Stimulated activated CD4-positive, alpha-beta T cell treated with anti-CD3 and anti-CD28 coated beads, TNF-alpha, amount 100 ng/mL, for 24 hours (primary cell): Measurements from ENCODE around the gene HECTD4.

ENCODE experiments used
- DNase-seq, 3 experiments: peaks; one replicate each; pipeline ENCODE4 v3.0.0-alpha.2; 2020; ENCODE audit warnings: low read depth in 3 of 3

The HECTD4 gene

GRCh38 chr12:112176321-112177010 lies 205.8 kb downstream of the HECTD4 start:
- no peak for DNase-seq

DNA sequence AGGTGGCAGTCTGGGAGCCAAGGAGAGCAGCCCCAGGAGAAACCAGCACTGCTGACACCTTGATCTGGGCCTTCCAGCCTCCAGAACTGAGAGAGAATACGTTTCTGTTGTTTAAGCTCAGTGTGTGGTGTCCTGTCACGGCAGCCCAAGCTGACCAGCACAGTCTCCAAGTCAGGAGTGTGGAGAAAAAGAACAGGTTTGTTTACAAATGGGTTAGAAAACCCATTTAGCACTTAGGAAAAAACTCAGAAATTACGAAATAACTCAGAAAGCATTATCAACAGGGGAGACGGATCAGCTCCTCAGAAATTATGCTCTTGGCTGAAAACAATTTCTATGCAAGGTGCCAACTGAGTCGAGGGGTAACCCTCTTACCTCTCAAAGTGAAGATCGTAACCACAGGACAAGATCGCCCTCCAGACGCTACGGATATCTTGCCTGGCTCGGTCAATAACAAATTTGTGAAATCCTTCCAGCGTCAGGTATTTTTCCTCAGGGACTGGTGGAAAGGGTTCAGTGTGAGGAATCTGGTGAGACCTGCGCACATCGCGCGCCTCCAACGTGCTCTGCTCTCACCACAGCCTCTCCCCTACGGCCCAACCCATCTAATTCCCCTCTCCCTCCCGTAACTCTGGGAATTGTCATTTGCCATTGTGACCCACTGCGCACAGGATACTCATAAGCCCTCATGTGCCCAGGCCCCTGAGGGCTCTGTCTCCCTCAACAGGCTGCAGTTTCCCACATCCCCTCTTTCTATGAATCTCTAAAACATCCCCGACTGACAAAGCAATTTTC lies 206.7 kb downstream of the HECTD4 start:
- DNase-seq = no peak

DNA sequence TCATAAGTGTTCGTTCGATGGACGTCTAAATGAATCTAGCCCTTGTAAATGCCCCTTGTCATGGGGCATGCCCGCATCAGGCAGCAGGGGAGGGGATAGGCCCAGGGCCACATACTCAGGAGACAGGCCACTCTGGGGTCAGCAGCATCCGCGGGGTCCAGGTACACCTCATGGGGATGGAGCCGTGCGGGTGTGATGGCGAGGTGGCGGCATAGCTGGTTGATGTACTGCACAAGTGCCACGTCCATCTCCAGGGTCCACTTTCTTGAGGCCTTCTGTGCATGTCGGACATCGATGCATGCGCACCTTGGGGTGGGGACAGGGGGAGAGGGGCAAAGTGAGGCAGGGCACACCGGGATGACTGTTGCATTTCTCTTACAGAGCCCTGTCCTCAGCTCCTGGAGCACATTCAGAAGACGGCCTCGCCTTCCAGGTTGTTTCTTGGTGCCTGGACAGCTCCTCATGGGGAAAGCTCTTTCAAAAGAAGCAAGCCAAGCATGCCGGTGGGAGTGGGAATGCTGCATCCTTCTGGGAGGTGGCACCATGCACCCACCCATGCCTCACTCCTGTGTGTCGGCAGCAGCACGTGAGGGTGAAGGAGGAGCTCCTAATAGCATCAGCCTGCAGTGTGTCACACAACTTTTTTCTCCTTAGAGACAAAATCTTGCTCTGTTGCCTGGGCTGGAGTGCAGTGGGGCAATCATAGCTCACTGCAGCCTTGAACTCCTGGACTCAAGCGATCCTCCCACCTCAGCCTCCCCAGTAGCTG lies 209.5 kb downstream of the HECTD4 start:
- DNase-seq = no peak

DNA sequence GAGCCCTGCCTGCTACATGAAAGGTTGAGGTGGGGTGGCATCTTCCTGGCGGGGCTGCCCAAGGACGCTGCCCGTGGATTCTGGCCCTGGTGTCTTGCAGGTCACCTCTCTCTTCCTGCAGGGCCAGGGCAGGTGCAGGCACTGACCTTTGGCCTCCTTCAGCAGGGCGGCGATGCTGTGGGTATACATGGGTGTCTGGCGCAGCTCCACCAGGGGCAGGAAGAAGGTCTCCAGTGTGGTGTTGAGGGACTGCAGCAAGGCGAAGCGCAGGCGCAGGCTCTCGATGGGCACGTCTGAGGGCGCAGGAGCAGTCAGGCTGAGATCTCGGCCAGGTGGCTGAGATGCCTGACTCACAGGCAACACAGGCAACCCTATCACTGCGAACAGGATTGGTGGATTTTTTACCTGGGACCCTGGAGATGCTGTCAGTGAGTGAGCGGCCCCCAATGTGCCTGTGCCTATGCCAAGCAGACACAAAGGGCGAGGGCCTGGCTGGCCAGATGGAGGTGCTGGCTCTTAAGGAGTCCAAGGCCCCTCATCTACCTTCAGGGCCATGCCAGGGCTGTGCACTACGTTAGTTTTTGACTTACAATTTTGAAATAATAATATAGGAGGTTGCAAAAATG lies 211.1 kb downstream of the HECTD4 start:
- DNase-seq = no peak

DNA sequence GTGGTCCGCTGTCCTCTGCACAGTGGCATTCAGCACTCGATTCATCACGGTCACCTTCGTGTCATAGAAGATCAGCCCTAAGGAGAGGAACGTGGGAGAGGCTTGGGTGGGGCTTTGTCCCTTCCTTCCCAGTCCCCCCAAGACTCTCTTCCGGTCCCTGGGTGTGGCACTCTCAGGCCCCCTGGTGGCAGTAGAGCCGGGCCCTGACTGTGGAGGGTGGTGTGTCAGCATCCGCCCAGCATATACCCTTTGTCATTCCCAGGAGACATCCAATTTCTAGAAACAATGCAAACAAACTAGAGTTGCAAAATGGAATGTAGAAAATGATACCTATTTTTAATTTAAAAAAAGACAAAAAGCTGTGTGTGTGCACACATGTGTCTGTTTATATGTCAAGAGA lies 211.9 kb downstream of the HECTD4 start:
- peak in 1 of 3 experiments; percentile 16 for DNase-seq

GRCh38 chr12:112169966-112170365 lies 212.3 kb downstream of the HECTD4 start:
- DNase-seq = no peak

GRCh38 chr12:112169161-112169872 lies 212.9 kb downstream of the HECTD4 start:
- DNase-seq = no peak

DNA sequence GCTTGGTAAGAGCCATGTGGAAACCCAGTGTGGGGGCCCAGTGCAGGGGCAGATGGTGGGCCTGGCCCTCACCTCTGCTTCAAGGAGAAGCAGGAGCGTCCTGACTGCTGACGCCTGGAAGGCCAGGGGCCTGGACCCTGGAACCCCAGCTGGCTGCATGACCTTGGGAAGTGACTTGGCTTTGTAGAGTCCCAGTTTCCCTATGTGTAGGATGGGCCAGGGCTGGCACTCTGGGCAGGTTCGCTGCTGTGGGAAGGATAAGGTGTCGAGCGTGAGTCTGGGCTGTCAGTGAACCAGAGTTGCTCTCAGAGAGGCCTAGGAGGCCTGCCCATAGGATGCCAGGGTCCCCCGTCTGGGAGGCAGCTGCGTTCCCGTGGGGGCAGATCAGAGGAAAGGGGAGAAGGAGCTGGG lies 213.7 kb downstream of the HECTD4 start:
- DNase-seq = no peak

- DNase-seq = no peak
Observed at GRCh38 chr12:112167718-112168525, 214.3 kb downstream of the HECTD4 start.

GRCh38 chr12:112167031-112167461 lies 215.2 kb downstream of the HECTD4 start:
- no peak for DNase-seq

DNA sequence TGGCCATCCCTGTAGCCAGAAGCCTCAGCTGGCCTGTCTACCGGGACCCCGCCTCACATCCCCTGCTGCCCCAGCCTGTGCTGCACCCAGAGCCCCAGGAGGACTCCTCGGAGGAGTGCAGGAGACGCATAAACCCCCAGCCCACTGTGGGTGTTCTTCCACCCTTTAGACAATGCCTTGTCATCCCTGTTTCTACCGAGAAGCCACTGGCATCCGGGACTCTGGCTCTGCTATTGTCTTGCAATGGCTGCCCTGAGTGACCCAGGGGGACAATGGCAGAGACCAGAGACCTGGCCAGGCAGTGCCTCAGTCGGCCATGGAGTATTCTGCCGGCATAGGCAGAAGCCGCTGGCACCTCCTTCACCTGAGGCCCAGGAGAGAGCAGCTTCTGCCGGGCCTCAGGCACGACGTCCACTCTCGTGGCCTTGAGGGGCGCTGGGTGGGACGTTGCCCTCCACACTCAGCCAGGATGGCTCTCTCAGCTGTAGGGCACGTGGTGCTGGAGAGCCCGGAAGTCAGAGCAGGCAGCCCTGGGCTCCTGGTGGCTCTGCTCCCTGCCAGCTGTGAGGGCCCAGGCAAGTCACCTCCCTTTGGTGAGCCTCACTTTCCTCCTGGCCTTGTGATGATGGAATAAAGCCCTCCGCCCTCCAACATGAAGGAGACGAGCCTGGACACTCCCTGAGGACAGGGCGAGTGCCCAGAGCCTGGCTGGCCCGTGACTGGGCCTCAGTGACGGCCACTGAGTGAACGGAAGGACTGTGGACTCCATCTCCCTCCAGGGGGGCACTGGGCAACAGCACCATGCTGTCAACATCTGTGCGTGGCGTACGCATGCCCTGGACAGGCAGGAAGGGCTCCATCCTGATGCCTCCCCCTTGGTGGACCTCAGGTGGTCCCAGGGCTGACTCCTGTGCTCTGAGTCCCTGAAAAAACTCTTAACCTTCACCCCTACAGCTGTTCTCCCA lies 215.9 kb downstream of the HECTD4 start:
- DNase-seq = no peak

DNA sequence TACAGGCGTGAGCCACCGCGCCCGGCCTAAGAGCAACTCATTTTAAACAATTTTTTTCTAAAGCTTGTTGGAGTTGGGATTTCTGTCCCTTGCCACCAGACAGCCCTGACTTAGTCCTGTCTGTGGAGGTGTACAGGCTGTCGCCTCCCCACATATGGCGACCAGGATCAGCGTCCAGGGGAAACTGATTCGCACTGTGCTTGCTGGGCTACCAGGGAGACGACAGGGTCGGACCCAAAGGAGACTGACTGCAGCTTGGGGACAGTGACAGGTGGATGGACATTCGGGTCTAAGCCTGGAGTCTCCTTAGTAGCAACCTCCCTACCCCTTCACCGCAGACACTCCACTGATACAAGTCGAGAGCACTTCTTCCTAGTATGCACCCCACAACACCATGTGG lies 216.6 kb downstream of the HECTD4 start:
- DNase-seq = no peak

DNA sequence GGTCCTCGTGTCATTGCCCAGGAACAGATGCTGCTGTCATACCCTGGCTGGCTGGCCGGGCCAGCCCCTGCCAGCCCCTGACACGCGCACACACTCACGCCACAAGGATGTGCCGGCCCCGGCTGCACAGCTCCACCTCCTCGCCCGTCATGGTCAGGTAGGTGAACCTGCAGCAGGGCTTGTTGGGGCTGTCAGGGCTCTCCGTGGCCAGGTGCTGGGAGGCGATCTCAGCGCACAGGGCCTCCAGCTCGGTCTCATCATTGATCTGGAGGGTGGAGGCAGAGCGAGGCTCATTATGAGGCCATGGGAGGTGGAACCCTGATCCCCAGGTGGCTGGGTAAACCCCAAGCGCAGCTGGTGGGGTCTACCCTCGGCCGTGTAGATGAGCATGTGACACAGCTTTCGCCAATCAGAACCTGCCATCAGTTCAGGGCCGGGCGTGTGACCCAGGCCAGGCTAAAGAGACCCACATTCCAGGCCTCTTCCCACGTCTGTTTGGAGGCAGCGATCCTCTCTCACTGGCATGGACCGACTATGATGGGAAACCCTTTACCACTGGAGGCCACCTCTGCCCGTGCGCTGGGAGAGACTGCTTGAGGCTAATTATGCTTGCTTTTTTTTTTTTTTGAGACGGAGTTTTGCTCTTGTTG lies 218.1 kb downstream of the HECTD4 start:
- no peak for DNase-seq

- no peak for DNase-seq
Observed at GRCh38 chr12:112163471-112163991, 218.7 kb downstream of the HECTD4 start.

GRCh38 chr12:112163056-112163455 lies 219.2 kb downstream of the HECTD4 start:
- DNase-seq = no peak

- DNase-seq = no peak
Observed at GRCh38 chr12:112162241-112162790, 219.9 kb downstream of the HECTD4 start.

GRCh38 chr12:112161711-112162110 lies 220.5 kb downstream of the HECTD4 start:
- no peak for DNase-seq

DNA sequence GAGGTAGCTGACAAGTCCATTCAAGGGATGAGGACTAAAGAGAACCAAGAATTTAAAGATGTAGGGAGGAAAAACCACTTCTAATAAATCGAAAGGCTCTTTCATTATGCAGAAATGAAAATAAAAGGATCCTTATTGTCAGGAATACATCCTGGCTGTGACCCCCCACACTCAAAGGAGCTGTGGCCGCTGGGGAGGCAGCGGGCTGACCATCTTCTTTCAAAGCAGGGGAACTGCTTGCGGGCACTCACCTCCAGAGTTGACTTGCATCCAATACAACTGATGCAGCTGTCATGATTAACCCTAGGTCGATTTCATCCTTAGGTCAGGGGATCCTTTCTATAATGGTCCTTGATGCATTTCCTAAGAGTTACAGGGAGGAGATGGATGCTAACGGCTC lies 221.6 kb downstream of the HECTD4 start:
- DNase-seq = no peak
